HG03060 (cell line): ENCODE data around the gene CCL22.
"Not testable (repeated sequence)": the region's sequence is repeated elsewhere in the genome, so short reads cannot be mapped to it uniquely, and the experiment has no call there.

ENCODE experiments used
- ATAC-seq: cut with Tn5 transposase; IDR thresholded peaks from one replicate; pipeline ENCODE4 v1.9.1; 2021; ENCODE audit warnings: low read depth, moderate number of reproducible peaks; ENCODE audit not compliant: unreplicated experiment

The CCL22 gene

GRCh38 chr16:57391300-57391699 lies 32.7 kb downstream of the CCL22 start:
- ATAC-seq: no peak

GRCh38 chr16:57391708-57392107 lies 33.1 kb downstream of the CCL22 start:
- no peak for ATAC-seq

GRCh38 chr16:57392694-57393093 lies 34.1 kb downstream of the CCL22 start:
- no peak for ATAC-seq

- no peak for ATAC-seq
Observed at GRCh38 chr16:57394444-57394843, 35.9 kb downstream of the CCL22 start.

- no peak for ATAC-seq
Observed at GRCh38 chr16:57395026-57395425, 36.4 kb downstream of the CCL22 start.

- ATAC-seq: no peak
Observed at GRCh38 chr16:57396786-57397185, 38.2 kb downstream of the CCL22 start.

GRCh38 chr16:57397493-57397892 lies 38.9 kb downstream of the CCL22 start:
- not testable (repeated sequence) for ATAC-seq

- no peak for ATAC-seq
Observed at GRCh38 chr16:57401943-57402640, 43.5 kb downstream of the CCL22 start.

GRCh38 chr16:57403965-57404817 lies 45.6 kb downstream of the CCL22 start, which contains the start of gene CCL17:
Gene CCL17 (plus strand): TSS chr16:57404767. CDS start chr16:57413933, 9,166 bp downstream.
- ATAC-seq: no peak

GRCh38 chr16:57405097-57405496 lies 46.5 kb downstream of the CCL22 start:
- ATAC-seq: no peak

GRCh38 chr16:57406881-57407280 lies 48.3 kb downstream of the CCL22 start:
- no peak for ATAC-seq

- ATAC-seq: no peak
Observed at GRCh38 chr16:57407521-57408353, 49.2 kb downstream of the CCL22 start.

GRCh38 chr16:57409065-57409464 lies 50.5 kb downstream of the CCL22 start:
- ATAC-seq: no peak

- no peak for ATAC-seq
Observed at GRCh38 chr16:57409870-57410587, 51.4 kb downstream of the CCL22 start.

- ATAC-seq: no peak
Observed at GRCh38 chr16:57411362-57411976, 52.9 kb downstream of the CCL22 start.

- no peak for ATAC-seq
Observed at GRCh38 chr16:57412584-57412983, 54.0 kb downstream of the CCL22 start.

GRCh38 chr16:57413301-57413730 lies 54.7 kb downstream of the CCL22 start:
- peak; percentile 66 for ATAC-seq

GRCh38 chr16:57413733-57414132 lies 55.1 kb downstream of the CCL22 start:
- no peak for ATAC-seq
